GM12801 (cell line): ENCODE results near the gene NINJ2.

Source experiments
- TF ChIP-seq, protein P1 (sequence below): IDR thresholded peaks from one replicate; pipeline ENCODE4 v1.5.1; 2011; ENCODE audit warnings: control low read depth; ENCODE audit not compliant: insufficient read length; ENCODE audit errors: extremely low read depth

The NINJ2 gene

DNA sequence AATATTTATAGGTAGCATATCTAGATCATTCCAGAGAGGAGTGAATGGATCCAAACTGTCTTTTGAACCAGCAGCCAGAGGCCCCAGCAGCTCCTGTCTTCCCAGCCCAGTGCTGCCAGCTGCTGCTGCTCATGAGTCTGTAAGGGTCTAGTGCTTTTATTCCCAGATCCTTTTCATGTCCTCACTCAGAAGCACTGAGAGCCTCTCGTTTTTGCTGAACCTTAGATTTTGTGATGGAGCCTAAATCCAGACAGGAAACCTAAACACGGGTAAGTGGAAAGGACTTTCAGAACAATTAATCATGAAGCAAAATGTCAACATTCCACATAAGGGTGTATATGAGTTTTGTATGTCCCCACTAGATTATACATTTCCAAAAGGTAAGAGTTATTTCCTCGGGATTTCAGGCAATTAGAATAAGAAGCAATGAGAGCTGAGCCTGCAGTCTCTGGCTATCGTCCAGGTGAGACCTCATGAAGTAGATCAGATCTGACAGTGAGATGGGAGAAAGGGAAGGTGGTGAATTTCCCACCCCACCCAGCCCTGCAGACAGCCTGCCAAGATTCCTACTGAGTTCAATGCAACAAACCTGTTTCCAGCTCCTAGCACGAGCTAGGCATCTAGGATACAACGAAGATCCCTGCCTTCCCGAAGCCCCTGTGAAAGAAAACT, 84.4 kb downstream of the NINJ2 start:
- TF ChIP-seq, protein P1, sequence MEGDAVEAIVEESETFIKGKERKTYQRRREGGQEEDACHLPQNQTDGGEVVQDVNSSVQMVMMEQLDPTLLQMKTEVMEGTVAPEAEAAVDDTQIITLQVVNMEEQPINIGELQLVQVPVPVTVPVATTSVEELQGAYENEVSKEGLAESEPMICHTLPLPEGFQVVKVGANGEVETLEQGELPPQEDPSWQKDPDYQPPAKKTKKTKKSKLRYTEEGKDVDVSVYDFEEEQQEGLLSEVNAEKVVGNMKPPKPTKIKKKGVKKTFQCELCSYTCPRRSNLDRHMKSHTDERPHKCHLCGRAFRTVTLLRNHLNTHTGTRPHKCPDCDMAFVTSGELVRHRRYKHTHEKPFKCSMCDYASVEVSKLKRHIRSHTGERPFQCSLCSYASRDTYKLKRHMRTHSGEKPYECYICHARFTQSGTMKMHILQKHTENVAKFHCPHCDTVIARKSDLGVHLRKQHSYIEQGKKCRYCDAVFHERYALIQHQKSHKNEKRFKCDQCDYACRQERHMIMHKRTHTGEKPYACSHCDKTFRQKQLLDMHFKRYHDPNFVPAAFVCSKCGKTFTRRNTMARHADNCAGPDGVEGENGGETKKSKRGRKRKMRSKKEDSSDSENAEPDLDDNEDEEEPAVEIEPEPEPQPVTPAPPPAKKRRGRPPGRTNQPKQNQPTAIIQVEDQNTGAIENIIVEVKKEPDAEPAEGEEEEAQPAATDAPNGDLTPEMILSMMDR, result no peak

DNA sequence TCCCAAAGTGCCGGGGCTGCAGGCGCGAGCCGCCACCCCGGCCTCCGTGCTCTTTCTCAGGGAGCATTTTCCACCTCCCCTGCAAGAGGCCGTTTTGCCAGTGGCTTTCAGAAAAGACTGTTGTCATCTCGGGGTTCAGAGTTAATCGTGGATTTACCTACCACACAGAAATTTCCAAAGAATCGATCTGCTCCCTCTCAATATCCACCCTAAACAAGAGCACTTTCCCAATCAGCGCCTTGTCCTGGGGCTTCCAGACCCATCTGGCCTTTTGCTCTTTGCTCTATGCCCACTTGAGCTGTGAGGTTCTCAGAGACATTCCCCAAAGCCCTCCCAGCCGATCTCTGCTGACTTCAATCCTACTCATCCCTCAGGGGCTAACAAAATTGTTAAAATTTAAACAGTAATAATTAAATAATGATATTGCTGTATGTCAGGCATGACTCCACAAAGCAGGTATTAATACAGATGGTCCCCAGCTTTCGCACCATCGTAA, 86.6 kb downstream of the NINJ2 start:
- TF ChIP-seq, protein P1, result no peak

DNA sequence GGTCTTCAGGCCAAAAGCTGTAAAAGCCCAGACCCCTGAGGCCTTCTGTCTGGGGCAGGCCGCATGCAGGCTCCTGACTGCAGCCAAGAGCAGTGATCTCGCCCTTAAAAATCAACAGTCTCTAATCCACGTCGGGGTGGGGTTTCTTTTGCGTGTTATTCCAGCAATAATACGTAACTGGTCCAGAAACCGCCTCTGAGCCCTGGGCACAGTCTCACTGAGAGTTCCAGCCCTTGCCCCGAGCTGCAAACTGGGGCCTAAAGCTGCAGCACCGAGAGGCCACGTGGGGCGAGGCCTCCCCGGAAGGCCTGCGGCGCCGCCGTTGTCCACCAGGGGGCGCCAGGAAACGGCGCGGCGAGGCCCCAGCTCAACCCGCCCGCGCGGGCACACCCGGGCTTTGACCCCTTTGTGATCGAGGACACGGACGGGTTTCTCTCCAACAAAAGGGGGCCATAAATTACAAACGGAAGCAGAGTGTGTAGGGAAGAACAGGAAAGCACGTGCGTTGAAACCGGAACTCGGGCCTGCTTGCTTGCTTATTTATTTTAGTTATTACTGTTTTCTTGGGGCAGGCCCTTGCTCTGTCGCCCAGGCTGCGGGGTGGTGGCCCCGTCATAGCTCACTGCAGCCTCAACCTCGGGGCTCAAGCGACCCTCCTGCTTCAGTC, 87.2 kb downstream of the NINJ2 start:
- TF ChIP-seq, protein P1, result no peak

DNA sequence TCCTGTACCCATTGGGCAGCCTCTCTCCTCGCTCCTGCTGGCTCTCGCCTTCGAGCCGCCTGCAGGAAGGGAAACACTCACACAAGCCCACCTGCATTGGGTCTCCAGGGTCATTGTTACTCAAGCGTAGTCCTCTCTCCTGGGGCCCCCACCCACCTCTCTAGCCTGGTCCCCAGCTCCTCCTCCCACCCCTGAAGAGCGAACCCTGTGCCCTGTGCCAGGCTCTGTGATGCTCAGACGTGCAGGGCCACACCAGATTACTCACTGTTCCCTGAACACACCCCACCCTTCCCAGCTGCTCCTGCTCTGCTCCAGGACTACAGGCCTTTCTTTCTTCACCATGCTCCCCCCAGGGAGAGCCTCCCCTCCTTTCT, 88.1 kb downstream of the NINJ2 start:
- TF ChIP-seq, protein P1, result no peak

DNA sequence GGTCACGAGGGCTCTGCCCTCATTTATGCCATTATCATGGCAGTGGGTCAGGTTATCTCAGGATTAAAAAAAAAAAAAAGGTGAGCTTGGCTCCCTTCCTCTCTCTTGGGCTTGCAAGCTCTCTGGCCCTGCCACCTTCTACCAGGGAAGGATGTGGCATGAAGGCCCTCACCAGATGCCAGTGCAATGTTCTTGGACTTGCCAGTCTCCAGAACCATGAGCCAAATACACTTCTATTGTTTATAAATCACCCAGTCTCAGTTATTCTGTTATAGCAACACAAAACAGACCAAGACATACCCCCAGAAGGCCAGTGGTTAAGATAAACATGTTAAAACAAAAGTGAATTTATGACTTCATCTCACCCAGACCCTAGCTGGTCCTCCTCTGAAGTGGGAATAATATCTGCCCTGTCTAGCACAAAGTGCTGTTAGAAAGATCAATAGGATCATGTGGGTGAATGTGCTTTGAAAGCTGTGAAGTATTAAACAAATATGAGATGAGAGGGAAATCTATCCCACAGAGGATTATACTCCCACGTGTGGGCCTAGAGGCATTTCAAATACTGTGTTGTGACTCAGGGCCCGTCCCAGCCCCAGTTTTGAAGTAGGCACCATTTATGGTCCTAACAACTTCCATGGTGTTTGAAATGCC, 88.6 kb downstream of the NINJ2 start:
- TF ChIP-seq, protein P1, result no peak

DNA sequence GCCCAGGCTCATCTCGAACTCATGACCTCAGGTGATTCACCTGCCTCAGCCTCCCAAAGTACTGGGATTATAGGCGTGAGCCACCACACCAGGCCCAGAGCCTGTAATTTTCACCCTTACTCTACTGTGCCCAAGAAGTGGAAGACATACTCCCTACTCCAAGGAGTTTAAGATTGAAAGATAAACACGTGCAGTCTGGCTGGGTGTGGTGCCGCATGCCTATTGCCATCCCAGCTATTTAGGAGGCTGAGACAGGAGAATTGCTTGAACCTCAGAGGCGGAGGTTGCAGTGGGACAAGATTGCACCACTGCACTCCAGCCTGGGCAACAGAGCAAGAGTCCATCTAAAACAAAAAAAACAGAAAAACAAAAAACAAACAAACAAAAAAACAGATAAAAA, 90.0 kb downstream of the NINJ2 start:
- TF ChIP-seq, protein P1, result no peak

DNA sequence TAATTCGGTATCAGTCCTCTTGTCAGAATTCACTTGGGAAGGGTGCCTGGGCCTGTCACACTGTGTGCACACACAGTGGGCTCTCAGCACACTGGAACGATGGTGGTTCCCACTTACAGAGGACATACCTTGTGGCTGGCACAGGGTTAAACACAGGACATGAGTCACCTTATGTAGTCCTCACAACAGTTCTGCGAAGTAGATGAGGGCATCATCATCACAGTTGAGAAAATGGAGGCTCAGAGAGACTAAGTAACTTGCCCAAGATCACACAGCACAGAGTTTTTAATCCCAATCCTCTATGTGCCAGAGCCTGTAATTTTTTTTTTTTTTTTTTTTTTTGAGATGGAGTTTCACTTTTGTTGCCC, 90.7 kb downstream of the NINJ2 start:
- TF ChIP-seq, protein P1, result no peak
